Right cardiac atrium (tissue), 5 donors: ENCODE measurements around the gene TMEM9B. TPM values are rescaled to one million over a fixed set of nuclear protein-coding genes. Genes with fewer than 3 reads are reported as not detected.

ENCODE experiments used
- ATAC-seq, 2 donors: fragments of 200-7000 bp; cut with Tn5 transposase; one replicate each; pipeline versions ENCODE4 v1.8.0 to v1.9.1; 2020; ENCODE audit warnings: moderate library complexity in 2 of 2, mild to moderate bottlenecking in 1 of 2
- DNase-seq, 3 donors: peaks; one replicate each; pipeline ENCODE4 v3.0.0-alpha.2; 2020
- H3K27ac ChIP-seq: one replicate; pipeline ENCODE4 v1.5.1; 2013; ENCODE audit warnings: mild to moderate bottlenecking, low read length, control low read depth, moderate library complexity
- H3K27me3 ChIP-seq: one replicate; pipeline ENCODE4 v1.6.1; 2013; ENCODE audit not compliant: control insufficient read depth, insufficient read depth
- H3K4me1 ChIP-seq: one replicate; pipeline ENCODE4 v1.6.1; 2013; ENCODE audit warnings: low read length; ENCODE audit not compliant: control insufficient read depth, insufficient read depth
- H3K4me3 ChIP-seq: one replicate; pipeline ENCODE4 v1.5.1; 2013; ENCODE audit warnings: low read length, control low read depth
- H3K9me3 ChIP-seq: one replicate; pipeline ENCODE4 v1.6.1; 2013; ENCODE audit warnings: low read length; ENCODE audit not compliant: control insufficient read depth
- WGBS: extraction: QIAGEN DNeasy Blood & Tissue Kit; methylation state at CpG from one replicate; pipeline ENCODE4 v1.1.7; 2013; 5-methylcytosine and 5-hydroxymethylcytosine counted together
- intact Hi-C, 4 donors: fragments of 100-400 bp; cut with DNase I; formaldehyde crosslinking; loops; one replicate each; pipeline versions ENCODE4 v1.11.0 to v1.14.0; 2022 to 2023
- polyA plus RNA-seq: library from polyadenylated mRNA; stranded (reverse); fragments of 200-250 nt; gene quantifications from one replicate; pipeline ENCODE4 v1.2.3, GENCODE V29; 2013
- total RNA-seq, 4 donors: library from RNA; stranded (reverse); fragmentation: NEBNext Ultra II Directional; extraction: Animal tissue kit (Norgen Biotek cat#: 25700); gene quantifications; one replicate each; pipeline ENCODE4 v1.2.1, GENCODE V29; 2021
- donor health status: healthy with polysubstance abuse.
- donor health status: DM: no; HTN: yes; CAD: no.
- donor health status: DM: no; HTN: no; CAD: no.
- donor health status: DM: no; HTN: yes; CAD: no; lungs with severe emphysema.
- donor health status: DM: yes; HTN: yes; CAD: no.

TMEM9B gene
- total and polyA plus RNA-seq, 5 donors: 37.2 to 56.8 (median 41.5) TPM

- ATAC-seq (peak; percentile 6 to 33), DNase-seq (no peak)
- 3% methylated on average over 19 of the region's 19 CpGs for WGBS
- Histone ChIP-seq H3K27me3 (no peaks in the 10 kb centered on the region), H3K4me3 (peak overlapping the region; percentile 66), H3K9me3 (no peaks in the 10 kb centered on the region), H3K4me1 (no peaks in the 10 kb centered on the region), H3K27ac (no peak overlapping the region)
- intact Hi-C loops: loop anchor here in 1 of 4 donors (5.0 to 10.0 kb wide), 2 partner anchors 52 to 224 kb away; partner anchors contain the start of gene TMEM9B
Observed at GRCh38 chr11:8910649-8911026, 53.6 kb downstream of the TMEM9B start.

GRCh38 chr11:8908099-8908498 is 56.1 kb downstream of the TMEM9B start:
- no peak for ATAC-seq
- no peaks in the 10 kb centered on the region for H3K4me1 ChIP-seq
- DNase-seq: no peak
- H3K27me3 ChIP-seq: no peaks in the 10 kb centered on the region
- H3K27ac ChIP-seq: no peak overlapping the region
- H3K9me3 ChIP-seq: no peaks in the 10 kb centered on the region
- no peak overlapping the region for H3K4me3 ChIP-seq
- intact Hi-C loops: no loop called here

GRCh38 chr11:8907116-8907515 is 57.1 kb downstream of the TMEM9B start:
- Histone ChIP-seq H3K4me3 (no peak overlapping the region), H3K4me1 (no peaks in the 10 kb centered on the region), H3K9me3 (no peaks in the 10 kb centered on the region), H3K27me3 (no peaks in the 10 kb centered on the region), H3K27ac (no peak overlapping the region)
- WGBS: 80% methylated on average over 1 of the region's 1 CpG
- intact Hi-C loops: no loop called here
- no peak for ATAC-seq
- DNase-seq: no peak

- Histone ChIP-seq H3K4me1 (no peaks in the 10 kb centered on the region), H3K27ac (no peak overlapping the region), H3K4me3 (no peak overlapping the region), H3K9me3 (no peaks in the 10 kb centered on the region), H3K27me3 (no peaks in the 10 kb centered on the region)
- no peak for ATAC-seq
- intact Hi-C loops: no loop called here
- DNase-seq: no peak
- WGBS: 78% methylated on average over 5 of the region's 5 CpGs
Observed at GRCh38 chr11:8905528-8906165, 58.6 kb downstream of the TMEM9B start.

GRCh38 chr11:8899119-8899753 is 65.0 kb downstream of the TMEM9B start:
- H3K4me1 ChIP-seq: no peaks in the 10 kb centered on the region
- intact Hi-C loops: no loop called here
- H3K27ac ChIP-seq: no peak overlapping the region
- no peak overlapping the region for H3K4me3 ChIP-seq
- no peaks in the 10 kb centered on the region for H3K9me3 ChIP-seq
- no peak for DNase-seq
- ATAC-seq: no peak
- H3K27me3 ChIP-seq: no peaks in the 10 kb centered on the region

Other genes with a start within 250 kb of the TMEM9B start
- 10 to 100 TPM; 24.4 to 30.3 (median 25.4) TPM for gene AKIP1, start 53.3 kb downstream of the TMEM9B start, total RNA-seq
- 28.7 TPM for gene AKIP1, start 53.3 kb downstream of the TMEM9B start, polyA plus RNA-seq
- gene C11orf16, start 31.5 kb downstream of the TMEM9B start, total RNA-seq: not detected
- gene C11orf16, start 31.5 kb downstream of the TMEM9B start, polyA plus RNA-seq: not detected
- gene ASCL3, start 21.4 kb downstream of the TMEM9B start, total RNA-seq: not detected
- not detected for gene ASCL3, start 21.4 kb downstream of the TMEM9B start, polyA plus RNA-seq
- gene NRIP3, start 39.6 kb upstream of the TMEM9B start, total RNA-seq: 1 to 10 TPM; 1.7 to 3.8 (median 2.3) TPM
- gene NRIP3, start 39.6 kb upstream of the TMEM9B start, polyA plus RNA-seq: 1.00 TPM
- gene SCUBE2, start 127.2 kb upstream of the TMEM9B start, total RNA-seq: 1 to 10 TPM; 1.6 to 3.6 (median 2.2) TPM
- gene SCUBE2, start 127.2 kb upstream of the TMEM9B start, polyA plus RNA-seq: 0.18 TPM